Neutrophil (primary cell): ENCODE data around the gene PRPF6.

Experiments
- H3K27ac ChIP-seq: fragments of 200-600 bp; sonication (generic); 2 replicates; pipeline ENCODE4 v1.5.1; 2016; ENCODE audit warnings: mild to moderate bottlenecking, moderate library complexity
- H3K27me3 ChIP-seq: fragments of 200-600 bp; sonication (generic); 2 replicates; pipeline ENCODE4 v1.6.0; 2016; ENCODE audit warnings: mild to moderate bottlenecking
- H3K36me3 ChIP-seq: fragments of 200-600 bp; sonication (generic); 2 replicates; pipeline ENCODE4 v1.5.1; 2017
- H3K4me1 ChIP-seq, 2 experiments: fragments of 200-600 bp in 1 of 2; sonication (generic) in 1 of 2; 1 replicate in 1 of 2; 2 replicates in 1 of 2; pipeline versions ENCODE4 v1.5.1 to v1.6.1; 2013 to 2016; ENCODE audit warnings: low read depth in 1 of 2, low read length in 1 of 2, mild to moderate bottlenecking in 1 of 2, moderate library complexity in 1 of 2; ENCODE audit not compliant: control insufficient read depth in 1 of 2, insufficient read depth in 1 of 2
- H3K4me3 ChIP-seq, 2 experiments: fragments of 200-600 bp in 1 of 2; sonication (generic) in 1 of 2; 1 replicate in 1 of 2; 2 replicates in 1 of 2; pipeline ENCODE4 v1.5.1; 2013 to 2016; ENCODE audit warnings: low read depth in 1 of 2, low read length in 1 of 2, mild to moderate bottlenecking in 1 of 2, moderate library complexity in 1 of 2
- H3K9me3 ChIP-seq: fragments of 200-600 bp; sonication (generic); 2 replicates; pipeline ENCODE4 v1.5.1; 2016
- CTCF ChIP-seq: fragments of 200-600 bp; sonication (generic); IDR thresholded peaks from 2 replicates; pipeline ENCODE4 v1.5.1; 2016; ENCODE audit warnings: antibody characterized with exemption

Gene PRPF6

GRCh38 chr20:64073476-64074183, 92.7 kb downstream of the PRPF6 start:
- peak overlapping the region; percentile 99 for H3K27ac ChIP-seq
- no peak for TF ChIP-seq CTCF
- peaks cover 60% of the 10 kb centered on the region for H3K36me3 ChIP-seq
- no peaks in the 10 kb centered on the region for H3K27me3 ChIP-seq
- peaks cover 62% of the 10 kb centered on the region in 2 experiments for H3K4me1 ChIP-seq
- H3K9me3 ChIP-seq, result peaks cover 5% of the 10 kb centered on the region
- H3K4me3 ChIP-seq, result no peak overlapping the region

GRCh38 chr20:64074184-64074789, 93.4 kb downstream of the PRPF6 start:
- TF ChIP-seq CTCF, result no peak
- peaks cover 5% of the 10 kb centered on the region for H3K9me3 ChIP-seq
- H3K4me1 ChIP-seq, result peaks cover 60 to 61% of the 10 kb centered on the region in 2 experiments
- H3K4me3 ChIP-seq, result no peak overlapping the region
- no peaks in the 10 kb centered on the region for H3K27me3 ChIP-seq
- peaks cover 60% of the 10 kb centered on the region for H3K36me3 ChIP-seq
- H3K27ac ChIP-seq, result peak overlapping the region; percentile 99

- H3K4me1 ChIP-seq, result peaks cover 53 to 54% of the 10 kb centered on the region in 2 experiments
- no peak for TF ChIP-seq CTCF
- peaks cover 60% of the 10 kb centered on the region for H3K36me3 ChIP-seq
- H3K27me3 ChIP-seq, result no peaks in the 10 kb centered on the region
- peak overlapping the region; percentile 99 for H3K27ac ChIP-seq
- peaks cover 5% of the 10 kb centered on the region for H3K9me3 ChIP-seq
- peak overlapping the region; percentile 3 to 18 for H3K4me3 ChIP-seq
Observed at GRCh38 chr20:64074963-64075362, 94.0 kb downstream of the PRPF6 start.

- H3K27me3 ChIP-seq, result no peaks in the 10 kb centered on the region
- no peak for TF ChIP-seq CTCF
- H3K4me1 ChIP-seq, result peaks cover 55 to 57% of the 10 kb centered on the region in 2 experiments
- H3K27ac ChIP-seq, result peak overlapping the region; percentile 99
- peaks cover 5% of the 10 kb centered on the region for H3K9me3 ChIP-seq
- H3K4me3 ChIP-seq, result peak overlapping the region; percentile 17 to 18
- H3K36me3 ChIP-seq, result peaks cover 60% of the 10 kb centered on the region
Observed at GRCh38 chr20:64075556-64075955, 94.6 kb downstream of the PRPF6 start.

- peaks cover 5% of the 10 kb centered on the region for H3K9me3 ChIP-seq
- peak overlapping the region; percentile 99 to 100 for H3K4me3 ChIP-seq
- peaks cover 59% of the 10 kb centered on the region for H3K36me3 ChIP-seq
- H3K27me3 ChIP-seq, result no peaks in the 10 kb centered on the region
- peak overlapping the region; percentile 99 for H3K27ac ChIP-seq
- H3K4me1 ChIP-seq, result peaks cover 59 to 64% of the 10 kb centered on the region in 2 experiments
- TF ChIP-seq CTCF, result no peak
Observed at GRCh38 chr20:64076061-64076997, 95.4 kb downstream of the PRPF6 start.
